Measurements from ENCODE around the gene RSPH1. TPM values are rescaled to one million over a fixed set of nuclear protein-coding genes. Genes with fewer than 3 reads are reported as not detected.

Gene RSPH1
- total RNA-seq, 1 experiment from 2014 or later: 0.31 TPM

GRCh38 chr21:42463861-42464515 is 32.0 kb downstream of the RSPH1 start:
- H2BK120ac ChIP-seq (ENCODE audit: low read depth, low read length, poor library complexity, severe bottlenecking): no peak overlapping the region
- peak overlapping the region; percentile 57 for H2AFZ ChIP-seq (ENCODE audit: low read length)
- no peak overlapping the region for H2AK5ac ChIP-seq (ENCODE audit: insufficient read length, low read length)
- H4K91ac ChIP-seq (ENCODE audit: insufficient read length, low read depth, low read length): peak overlapping the region; percentile 62
- no peak for TF ChIP-seq CTCF (conservative IDR thresholded peaks at IDR 0.05)
- WGBS (ENCODE audit: extremely low coverage, insufficient read length, low lambda C conversion rate): no CpG with 5 or more reads among the region's 17 CpGs
- 0 out of 2 replicates have a peak overlapping the region, but pooled peaks have one; percentile 72 for H3K14ac ChIP-seq (ENCODE audit: insufficient read depth, low read length)
- H3K79me2 ChIP-seq (ENCODE audit: insufficient read depth, low read length): no peaks in the 10 kb centered on the region
- H3K27ac ChIP-seq (ENCODE audit: insufficient read length, low read depth, low read length): no peak overlapping the region
- H3K4me1 ChIP-seq (ENCODE audit: insufficient read depth, low read length): peaks cover 11% of the 10 kb centered on the region; the same call in 1 of the 2 replicates
- H2BK5ac ChIP-seq (ENCODE audit: insufficient read length, low read length): peak overlapping the region; percentile 55
- H3K9ac ChIP-seq (ENCODE audit: extremely low read depth, insufficient read length, low read length): no peak overlapping the region
- no peak overlapping the region for H3K4ac ChIP-seq (ENCODE audit: low read depth, low read length)
- no peaks in the 10 kb centered on the region for H3K79me1 ChIP-seq (ENCODE audit: insufficient read depth, low read depth, low read length, poor library complexity, severe bottlenecking)
- no peak overlapping the region for H3T11ph ChIP-seq (ENCODE audit: low read length)
- H3K9me3 Mint-ChIP-seq: peaks cover 2% of the 10 kb centered on the region in 2 experiments; a peak in 1 of 5 replicates
- H3K4me1 Mint-ChIP-seq: peaks cover 66 to 77% of the 10 kb centered on the region in 2 experiments
- H3K36me3 Mint-ChIP-seq (ENCODE audit: insufficient read depth in 1 of 3, low read depth in 3 of 3): no peaks in the 10 kb centered on the region; a peak in 1 of 7 replicates
- peak overlapping the region; percentile 66 for H4K5ac ChIP-seq (ENCODE audit: insufficient read length, low read depth, low read length)
- DNase-seq: peak; percentile 82
- H3K27me3 Mint-ChIP-seq (ENCODE audit: low read depth): peaks cover 10% of the 10 kb centered on the region
- no peak overlapping the region for H3K56ac ChIP-seq (ENCODE audit: insufficient read length, low read depth, low read length)
- H3K23ac ChIP-seq (ENCODE audit: insufficient read length, low read depth, low read length): no peak overlapping the region
- H3K23me2 ChIP-seq (ENCODE audit: insufficient read length, low read depth, low read length, poor library complexity, severe bottlenecking): no peaks in the 10 kb centered on the region
- peak overlapping the region; percentile 10 to 83 (median 75); a peak in 4 of 7 replicates for H3K27ac Mint-ChIP-seq
- peak overlapping the region; percentile 78 for H3K18ac ChIP-seq (ENCODE audit: insufficient read length, low read depth, low read length)
- H3K4me2 ChIP-seq (ENCODE audit: insufficient read depth, insufficient read length, low read length): no peak overlapping the region
- no peak overlapping the region for H2BK20ac ChIP-seq (ENCODE audit: low read depth, low read length, poor library complexity, severe bottlenecking)
- no peak overlapping the region for H2BK12ac ChIP-seq (ENCODE audit: insufficient read length, low read depth, low read length)
- H4K20me1 ChIP-seq (ENCODE audit: control insufficient read depth, insufficient read depth, insufficient read length): no peaks in the 10 kb centered on the region
- H3K4me3 Mint-ChIP-seq: no peak overlapping the region; a peak in 1 of 5 replicates
- no peaks in the 10 kb centered on the region for H3K9me3 ChIP-seq (ENCODE audit: control insufficient read depth, low read depth, low read length)
- 0 out of 2 replicates have a peak overlapping the region, but pooled peaks have one; percentile 71 for H2BK15ac ChIP-seq (ENCODE audit: low read depth, low read length)
- no peak overlapping the region for H4K8ac ChIP-seq (replicated peaks; ENCODE audit: insufficient read length, low read depth, low read length)
- no peaks in the 10 kb centered on the region for H3K27me3 ChIP-seq (ENCODE audit: insufficient read depth, low read length)

Measured in H9 (cell line).